ENCODE data around the gene METTL1. TPM values are rescaled to one million over a fixed set of nuclear protein-coding genes. Genes with fewer than 3 reads are reported as not detected.

METTL1 gene
- polyA plus RNA-seq, 5 donors = 26.2 to 41.1 (median 31.3) TPM

DNA sequence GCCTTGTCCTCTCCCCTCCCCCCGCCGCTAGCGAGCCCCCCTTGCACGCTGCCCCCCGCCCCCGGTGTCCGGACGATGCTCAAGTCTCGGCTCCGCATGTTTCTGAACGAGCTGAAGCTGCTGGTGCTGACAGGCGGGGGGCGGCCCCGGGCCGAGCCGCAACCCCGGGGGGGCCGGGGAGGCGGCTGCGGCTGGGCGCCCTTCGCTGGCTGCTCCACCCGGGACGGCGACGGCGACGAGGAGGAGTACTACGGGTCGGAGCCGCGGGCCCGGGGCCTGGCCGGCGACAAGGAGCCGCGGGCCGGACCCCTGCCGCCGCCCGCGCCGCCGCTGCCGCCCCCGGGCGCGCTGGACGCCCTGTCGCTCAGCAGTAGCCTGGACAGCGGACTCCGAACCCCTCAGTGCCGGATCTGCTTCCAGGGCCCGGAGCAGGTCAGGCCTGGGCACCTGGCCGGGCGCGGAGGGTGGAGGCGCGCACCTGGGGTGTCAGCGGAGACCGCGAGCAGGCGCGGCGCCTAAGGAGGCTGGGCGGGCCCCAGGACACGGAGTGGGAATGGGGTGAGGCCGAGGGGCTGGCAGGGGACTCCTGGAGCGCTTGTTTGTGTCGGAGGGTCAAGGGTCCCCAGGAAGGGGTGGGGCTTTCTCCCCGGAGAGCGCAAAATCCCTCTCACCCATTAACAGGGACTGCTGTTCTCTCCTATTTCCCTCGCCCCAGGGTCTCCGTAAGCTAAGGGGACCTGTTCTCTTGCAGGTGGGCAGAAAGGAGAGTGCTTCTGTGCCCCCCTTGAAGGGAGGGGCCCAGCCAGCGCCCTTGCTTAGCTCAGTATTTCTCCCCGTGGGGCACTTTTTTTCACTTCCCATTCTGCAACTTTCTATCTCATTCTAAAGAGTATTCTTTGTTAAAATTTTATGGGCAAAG lies 16.2 kb downstream of the METTL1 start:
- DNase-seq = no peak

DNA sequence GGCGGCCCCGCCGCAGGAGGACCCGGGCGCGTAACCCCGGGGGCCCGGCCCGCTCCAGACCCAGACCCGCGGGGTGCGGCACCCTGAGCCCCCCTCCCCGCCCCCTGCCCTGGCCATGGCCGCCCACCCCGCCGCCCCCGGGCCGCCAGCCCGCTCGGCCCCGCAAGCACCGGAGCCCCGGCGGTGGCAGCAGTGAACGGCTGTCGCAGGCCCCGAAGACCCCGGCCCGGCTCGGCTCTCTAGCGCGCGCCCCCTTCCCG lies 16.8 kb downstream of the METTL1 start:
- no peak for DNase-seq

DNA sequence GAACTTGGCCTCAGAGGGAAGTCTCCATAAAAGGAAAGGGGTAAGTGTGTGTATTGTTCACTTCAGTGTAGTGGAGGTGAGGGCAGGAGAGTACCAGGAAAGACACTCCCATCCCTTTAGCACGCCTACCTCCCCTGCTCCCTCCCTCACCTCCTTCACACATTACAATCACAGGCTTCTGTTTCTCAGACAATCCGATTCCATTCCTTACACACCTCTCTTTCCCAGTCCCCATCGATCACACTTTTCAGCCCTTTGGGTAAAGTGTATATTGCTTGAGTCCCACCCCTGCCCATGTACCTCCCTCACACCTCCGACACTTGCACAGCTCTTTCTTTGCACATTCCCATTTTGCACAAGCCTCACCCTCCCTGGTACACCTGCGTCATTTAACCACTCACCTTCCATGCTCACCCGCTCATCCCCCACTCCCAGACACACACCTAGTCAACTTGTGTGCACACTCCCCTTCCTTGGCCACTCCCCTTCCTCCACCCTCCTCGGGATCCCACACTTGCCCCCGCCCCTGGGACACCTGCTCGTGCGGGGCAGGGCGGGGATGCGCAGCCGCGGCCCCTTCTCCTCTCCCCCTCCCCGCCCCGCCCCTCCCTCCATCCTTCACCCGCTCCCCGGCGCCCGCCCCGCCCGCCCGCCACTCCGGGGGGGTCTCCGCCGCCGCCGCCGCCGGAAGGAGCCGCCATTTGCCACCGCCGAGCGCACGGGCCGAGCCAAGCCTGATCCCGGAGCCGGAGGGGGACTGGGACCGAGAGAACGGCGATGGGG lies 17.3 kb downstream of the METTL1 start, which contains the start of gene MARCHF9:
MARCHF9 (plus strand) TSS at position 693 of the 783 bp plus-strand sequence. CDS start 426 bp downstream, outside the sequence.
- no peak for DNase-seq

DNA sequence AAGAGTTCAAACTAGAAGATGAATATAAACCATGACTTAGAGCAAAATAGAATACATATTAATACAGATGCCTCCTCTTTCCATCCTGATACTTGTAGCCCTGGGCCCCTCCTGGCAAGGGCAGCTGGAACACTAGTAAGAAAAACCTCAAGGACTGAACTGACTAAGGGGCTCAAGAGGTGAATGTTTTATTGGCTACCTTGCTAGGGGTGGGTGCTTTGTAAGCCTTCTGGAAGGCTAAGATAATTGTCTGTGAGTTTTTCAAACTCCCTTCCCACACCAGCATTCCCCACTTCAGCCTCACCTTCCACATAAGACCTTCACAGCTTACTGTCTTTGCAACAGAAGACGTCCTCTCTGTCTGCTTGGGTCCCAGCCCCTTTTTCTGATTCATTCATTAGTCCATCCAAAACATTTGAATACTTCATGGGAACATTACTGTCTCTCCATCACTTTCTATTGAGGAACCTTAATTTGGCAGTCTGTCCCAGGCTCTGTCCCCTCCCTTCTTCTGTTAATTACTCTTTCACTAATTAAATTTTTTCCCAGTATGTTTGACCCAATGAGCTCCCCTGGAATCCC lies 18.1 kb downstream of the METTL1 start:
- DNase-seq = no peak

DNA sequence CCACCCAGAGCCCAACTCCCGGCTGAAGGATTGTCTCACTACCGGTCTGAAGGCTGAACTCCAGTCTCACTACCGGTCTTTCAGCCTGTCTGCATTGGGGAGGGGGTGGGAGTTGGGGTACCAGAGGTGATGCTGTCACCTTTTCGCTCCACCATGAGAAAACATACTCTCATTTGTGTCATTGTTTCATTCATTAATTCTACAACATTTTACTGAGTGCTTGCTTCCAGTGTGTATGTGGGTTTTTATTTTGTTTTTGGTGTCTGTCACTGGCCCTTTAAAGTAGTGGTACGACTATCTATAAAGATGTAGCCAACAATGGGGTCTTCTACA lies 19.3 kb downstream of the METTL1 start:
- DNase-seq = no peak

DNA sequence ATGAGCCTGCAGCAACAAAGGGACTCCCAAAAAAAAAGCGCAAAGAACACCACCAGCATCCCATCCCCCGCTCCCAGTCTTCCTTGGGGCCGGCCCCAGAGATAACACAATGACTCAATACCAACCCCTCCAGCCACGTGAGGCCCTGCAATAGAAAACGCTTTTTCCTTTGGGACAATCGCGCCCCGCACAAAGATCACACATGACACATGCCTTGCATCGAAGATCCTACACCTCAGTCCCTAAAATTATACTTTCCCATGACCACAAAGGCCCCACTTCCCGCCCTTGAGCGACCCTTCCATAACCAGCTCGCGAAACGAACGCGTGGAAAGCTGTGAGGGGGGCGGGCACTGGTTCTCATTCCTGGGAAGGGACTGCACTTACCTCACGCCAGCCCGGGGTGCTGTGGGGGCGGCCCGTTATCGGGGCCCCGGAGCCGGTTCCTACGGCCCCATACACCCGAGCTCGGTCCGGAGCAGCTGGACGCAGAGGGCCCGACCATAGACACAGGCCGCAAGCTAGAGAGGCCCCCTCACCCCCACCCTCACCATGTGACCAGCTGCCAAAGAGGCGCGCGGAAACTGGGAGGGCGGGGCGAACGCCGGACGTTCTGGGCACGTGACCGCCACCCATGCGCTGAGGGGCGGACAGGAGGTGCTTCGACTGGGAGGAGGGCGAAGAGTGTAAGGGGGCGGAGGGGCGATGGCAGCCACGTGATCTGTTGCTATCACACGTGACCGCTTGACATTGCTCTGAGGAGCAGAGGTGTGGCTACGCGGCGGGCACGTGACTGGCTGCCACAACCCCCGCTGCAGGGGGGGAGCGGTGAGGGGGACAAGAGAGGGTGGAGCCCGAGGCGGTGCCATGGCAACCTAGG lies 19.9 kb downstream of the METTL1 start, which contains the start of gene CDK4:
CDK4 (minus strand) TSS at position 523 of the 880 bp plus-strand sequence. CDS start 593 bp downstream, outside the sequence.
- peak; percentile 99 for DNase-seq

DNA sequence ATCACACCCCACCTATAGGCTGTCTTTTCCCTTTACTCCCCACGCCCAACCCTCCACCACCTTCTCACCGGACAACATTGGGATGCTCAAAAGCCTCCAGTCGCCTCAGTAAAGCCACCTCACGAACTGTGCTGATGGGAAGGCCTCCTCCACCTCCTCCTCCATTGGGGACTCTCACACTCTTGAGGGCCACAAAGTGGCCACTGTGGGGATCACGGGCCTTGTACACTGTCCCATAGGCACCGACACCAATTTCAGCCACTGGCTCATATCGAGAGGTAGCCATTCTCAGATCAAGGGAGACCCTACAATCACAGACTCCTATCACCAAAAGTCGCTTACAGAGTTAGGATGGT lies 20.5 kb downstream of the METTL1 start:
- DNase-seq = no peak

DNA sequence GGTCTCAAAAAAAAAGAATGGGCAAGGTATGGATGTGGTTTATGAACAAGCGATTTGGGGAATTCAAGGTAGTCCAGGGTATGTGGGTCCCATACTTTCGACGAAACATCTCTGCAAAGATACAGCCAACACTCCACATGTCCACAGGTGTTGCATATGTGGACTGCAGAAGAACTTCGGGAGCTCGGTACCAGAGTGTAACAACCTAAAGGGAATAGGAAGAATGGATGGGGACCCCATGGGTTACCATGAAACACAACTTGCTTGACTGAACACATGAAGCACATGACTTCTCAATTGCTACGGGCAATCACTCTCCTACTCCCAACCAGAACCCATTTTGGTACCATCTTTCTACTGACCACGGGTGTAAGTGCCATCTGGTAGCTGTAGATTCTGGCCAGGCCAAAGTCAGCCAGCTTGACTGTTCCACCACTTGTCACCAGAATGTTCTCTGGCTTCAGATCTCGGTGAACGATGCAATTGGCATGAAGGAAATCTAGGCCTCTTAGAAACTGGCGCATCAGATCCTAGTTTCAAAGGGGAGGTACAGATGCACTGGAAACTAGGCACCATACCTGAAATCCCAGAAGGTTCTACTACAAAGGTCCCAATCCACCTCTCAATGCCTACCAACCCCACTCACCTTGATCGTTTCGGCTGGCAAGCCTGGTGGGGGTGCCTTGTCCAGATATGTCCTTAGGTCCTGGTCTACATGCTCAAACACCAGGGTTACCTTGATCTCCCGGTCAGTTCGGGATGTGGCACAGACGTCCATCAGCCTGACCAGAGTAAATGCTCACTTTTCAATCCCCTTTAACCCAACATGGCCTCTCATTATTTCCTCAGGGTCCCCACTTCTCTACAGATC lies 21.1 kb downstream of the METTL1 start:
- no peak for DNase-seq

DNA sequence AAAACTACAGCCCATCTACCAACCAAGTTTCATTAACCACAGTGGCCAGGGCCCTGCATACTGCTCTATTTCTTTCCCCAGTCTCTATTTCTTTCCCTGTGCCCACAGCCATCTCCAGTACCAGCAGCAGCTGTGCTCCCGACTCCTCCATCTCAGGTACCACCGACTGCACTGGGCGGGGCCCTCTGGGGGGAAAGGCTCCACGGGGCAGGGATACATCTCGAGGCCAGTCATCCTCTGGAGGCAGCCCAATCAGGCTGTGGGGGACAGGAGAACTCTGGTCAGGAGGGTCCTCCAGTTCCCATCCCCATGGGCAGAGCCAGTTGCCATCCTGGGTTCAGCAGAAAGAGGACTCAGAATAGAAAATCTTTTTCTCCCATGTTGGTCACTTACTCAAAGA lies 22.8 kb downstream of the METTL1 start:
- DNase-seq = no peak

DNA sequence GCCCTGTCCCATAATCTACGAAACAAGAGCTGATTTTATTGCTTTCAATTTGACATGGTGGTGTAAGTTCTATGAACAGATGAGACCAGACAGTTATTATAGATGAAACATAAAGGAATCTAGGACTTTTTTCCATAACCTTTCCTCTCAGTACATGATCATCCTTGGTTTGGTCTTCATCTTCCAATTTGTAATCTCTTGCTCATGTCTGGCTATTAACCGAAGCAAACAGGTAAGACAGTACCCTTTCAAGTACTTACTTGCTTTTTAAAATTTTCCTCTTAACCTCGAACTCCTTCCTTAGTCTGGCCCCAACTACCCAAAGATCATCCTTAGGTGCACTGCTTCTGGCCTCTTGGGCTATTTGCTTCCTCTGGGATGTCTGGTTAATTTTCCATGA lies 25.9 kb downstream of the METTL1 start:
- DNase-seq = no peak

DNA sequence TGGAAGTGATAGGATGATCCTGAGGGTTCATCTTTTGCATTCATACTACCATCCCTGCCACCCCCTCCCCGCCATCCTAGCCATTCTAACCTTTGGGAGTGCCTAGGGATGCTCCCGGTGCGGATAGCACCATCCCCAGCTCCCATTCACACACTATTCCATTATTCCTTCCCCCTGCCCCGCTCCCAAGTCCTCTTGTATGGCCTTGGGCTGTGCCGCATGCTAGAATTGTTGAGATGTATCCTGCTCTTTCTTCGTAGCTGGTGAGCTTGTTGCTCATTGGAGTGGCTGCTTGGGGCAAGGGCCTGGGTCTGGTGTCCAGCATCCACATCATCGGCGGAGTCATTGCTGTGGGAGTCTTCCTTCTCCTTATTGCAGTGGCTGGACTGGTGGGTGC lies 26.4 kb downstream of the METTL1 start:
- no peak for DNase-seq

DNA sequence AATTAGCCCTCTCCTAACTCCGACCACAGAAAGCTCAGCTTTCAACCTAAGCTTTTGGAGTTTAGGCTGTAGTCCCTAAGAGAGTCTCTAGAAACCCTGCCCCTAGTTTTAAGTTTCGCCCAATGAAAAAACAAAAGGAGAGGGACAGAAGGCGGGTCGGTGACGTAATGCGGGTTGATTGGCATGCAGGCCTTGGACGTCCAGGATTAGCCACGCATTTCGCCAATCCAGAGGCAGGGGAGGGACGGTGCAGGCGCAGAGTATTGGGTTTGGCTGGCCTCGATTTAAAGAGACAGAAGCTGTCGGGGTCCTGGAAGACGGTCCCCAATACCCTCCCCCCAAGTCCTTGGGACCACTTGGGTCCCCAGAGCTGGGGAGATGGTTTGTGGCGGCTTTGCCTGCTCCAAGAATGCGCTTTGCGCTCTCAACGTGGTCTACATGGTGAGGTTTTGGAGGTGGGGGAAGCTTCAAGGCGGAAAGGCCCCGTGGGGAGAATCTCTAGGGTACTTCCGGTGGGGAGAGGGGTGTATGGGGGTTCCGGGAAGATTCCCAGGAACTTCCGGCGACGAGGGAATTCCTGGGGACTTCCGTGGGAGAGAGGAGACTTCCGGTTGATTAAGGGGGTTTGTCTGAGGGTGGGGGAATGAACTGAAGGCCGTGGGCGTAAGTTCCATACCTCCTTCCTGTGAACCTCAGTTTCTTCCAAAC lies 27.0 kb downstream of the METTL1 start, which contains the start of gene TSPAN31:
TSPAN31 (plus strand) TSS at position 263 of the 708 bp plus-strand sequence; CDS start at position 379, 116 bp downstream.
- DNase-seq = peak; percentile 98

DNA sequence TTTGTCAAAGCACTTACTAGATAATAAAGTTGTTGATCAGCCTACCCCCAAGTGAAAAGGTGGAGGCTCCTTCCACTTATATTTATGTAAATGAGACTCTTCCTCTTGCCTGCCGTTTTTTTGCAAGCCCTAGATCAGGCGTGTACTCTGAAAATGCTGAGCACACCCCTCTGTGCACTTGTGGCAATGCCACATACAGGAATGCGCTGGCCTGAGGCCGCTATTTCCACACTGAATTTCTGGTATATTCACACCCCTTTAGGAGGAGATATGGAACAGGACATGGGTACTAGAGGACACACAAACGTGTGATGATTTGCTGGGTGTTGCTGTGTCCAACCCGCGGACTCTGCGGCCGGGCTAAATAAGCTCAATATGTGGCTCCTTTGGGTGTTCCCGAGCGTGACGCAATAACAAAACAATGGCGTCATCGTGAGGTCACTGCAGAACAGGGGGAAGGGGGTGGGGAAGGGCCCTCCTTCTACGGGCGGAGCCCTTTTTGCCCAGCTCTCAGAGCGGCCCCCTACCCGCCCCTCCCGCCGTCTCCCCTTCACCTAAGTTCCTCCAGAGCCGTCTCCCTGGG lies 27.6 kb downstream of the METTL1 start:
- DNase-seq = no peak

DNA sequence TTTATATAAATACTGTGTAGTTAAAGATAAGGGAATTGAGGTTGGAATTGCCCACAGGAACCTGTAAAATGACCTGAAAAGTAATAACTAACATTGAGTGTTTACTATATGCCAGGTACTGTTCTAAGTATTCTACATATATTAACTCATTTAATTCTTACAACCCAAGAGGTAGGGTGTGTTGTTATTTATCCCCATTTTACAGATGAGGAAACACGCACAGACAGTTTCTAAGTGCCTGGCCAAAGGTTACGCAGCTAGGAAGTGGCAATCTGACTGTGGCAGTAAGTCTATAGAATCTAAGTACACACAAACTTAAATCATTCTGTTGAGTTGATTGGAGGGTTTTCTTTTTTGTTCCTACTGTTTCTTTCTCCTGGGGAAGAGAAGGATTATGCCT lies 28.1 kb downstream of the METTL1 start:
- no peak for DNase-seq

DNA sequence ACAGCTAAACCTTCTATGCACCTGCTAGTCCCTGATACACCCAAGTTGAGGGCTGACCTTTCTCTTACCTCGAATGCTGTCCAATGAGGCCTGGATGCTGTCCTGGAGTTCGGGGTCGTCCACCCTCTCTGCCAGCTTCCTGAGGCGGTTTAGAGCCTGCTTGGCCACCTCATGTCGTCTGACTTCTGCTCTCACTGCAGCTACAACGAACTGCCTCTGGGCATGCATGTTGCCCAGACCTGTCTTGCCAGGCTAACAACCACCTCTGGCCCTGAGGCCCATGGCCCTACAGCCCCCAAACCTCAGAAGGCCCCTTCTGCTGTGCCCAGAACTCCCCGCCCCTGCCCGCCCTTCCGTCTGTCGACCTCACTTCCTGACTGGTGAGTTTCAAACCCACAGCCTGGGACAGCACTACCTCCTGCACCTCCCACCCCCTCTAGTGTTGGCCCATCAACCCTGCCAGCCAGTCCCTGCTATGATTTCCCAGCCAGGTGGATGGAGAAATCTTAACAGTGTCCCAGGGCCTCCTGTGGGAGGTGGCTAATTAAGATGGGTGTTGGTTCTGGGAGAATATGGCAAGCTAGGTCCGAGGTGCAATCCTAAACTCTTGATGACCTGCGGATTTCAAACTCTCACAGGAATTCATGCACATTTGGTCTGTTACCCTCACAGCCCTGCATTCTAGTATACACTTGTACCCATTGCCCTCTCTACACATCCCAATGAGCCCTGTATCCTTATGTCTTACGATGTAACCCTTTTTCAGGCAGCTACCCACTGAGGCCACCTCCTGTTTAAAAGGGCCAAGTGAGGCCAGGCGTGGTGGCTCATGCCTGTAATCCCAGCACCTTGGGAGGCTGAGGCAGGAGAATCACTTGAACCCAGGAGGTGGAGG lies 29.8 kb downstream of the METTL1 start:
- no peak for DNase-seq

DNA sequence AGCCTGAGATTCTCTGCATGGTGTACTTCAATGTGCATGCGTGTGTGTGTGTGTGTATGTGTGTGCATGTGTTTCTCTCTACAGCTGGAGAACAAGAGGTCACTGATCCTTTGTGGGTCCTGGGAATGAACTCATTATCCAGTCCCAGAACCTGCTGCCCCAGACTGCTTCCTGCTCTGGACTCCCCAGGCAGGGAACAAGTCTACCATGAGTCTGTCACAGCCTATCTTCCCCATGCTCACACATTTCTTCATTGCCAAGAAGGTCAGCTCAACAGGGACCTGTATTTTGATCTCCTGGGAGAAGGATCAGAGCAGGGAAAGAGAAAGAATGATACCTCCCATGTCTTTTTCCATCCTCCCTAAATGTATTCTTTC lies 30.5 kb downstream of the METTL1 start:
- no peak for DNase-seq

DNA sequence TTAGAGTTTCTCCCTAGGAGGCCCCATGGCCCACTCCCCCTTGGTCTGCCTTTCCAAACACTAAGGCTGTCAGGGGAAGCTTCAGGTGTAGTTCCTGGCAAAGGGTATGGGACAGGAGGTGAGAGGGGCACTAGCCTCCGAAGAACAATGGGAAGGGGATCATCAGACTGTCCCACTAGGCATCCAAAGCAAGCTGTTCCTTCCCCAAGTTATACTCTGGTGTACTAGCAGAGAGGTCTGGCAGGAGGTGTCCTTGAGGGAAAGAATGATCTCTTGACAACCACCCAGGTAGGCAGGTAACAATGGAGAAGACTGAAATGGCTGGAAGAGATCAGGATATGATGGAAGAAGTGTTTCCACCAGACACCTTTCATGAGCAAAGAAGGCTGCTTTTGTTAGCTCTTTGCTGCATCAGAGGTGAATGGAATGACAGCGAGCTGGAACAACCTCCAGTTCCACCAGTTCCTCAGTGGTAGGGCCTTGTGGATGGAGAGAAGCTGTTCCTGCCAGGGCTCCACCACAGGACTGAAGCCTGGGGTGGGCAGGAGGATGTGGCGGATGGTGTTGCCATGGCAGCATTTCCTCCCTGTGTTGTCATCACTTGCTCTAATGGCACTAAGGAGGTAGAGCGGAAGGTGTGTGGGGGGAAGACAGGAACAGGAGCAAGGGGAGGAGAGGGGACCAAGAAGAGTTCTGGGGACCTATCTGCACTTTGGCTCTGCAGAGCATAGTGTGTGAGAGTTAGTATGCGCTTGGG lies 31.1 kb downstream of the METTL1 start:
- DNase-seq = no peak

All from right lung (tissue), 5 donors.